GM12878 (cell line): ENCODE measurements around the gene P2RX1. TPM values are rescaled to one million over a fixed set of nuclear protein-coding genes. Genes with fewer than 3 reads are reported as not detected.
"Not testable (repeated sequence)": the region's sequence is repeated elsewhere in the genome, so short reads cannot be mapped to it uniquely, and the experiment has no call there.

ENCODE experiments used
- ATAC-seq: fragments of 200-7000 bp; cut with Tn5 transposase; 3 replicates; pipeline ENCODE4 v1.9.1; 2020; ENCODE audit warnings: mild to moderate bottlenecking, moderate library complexity
- BruUV-seq: library from RNA; stranded (reverse); fragments of 400-500 nt; replicated peaks from 2 replicates; lab custom pipeline; 2021; lab: Mats Ljungman, UMichigan
- CTCF ChIA-PET: fragments of 300-600 bp; sonication (Branson Sonifier 250); formaldehyde crosslinking; extraction: SDS; loops from one replicate; lab custom pipeline; 2021; ENCODE audit warnings: inconsistent platforms; lab: Yijun Ruan, JAX
- POLR2A ChIA-PET: fragments of 350-600 bp; formaldehyde crosslinking; extraction: SDS; loops from one replicate; lab custom pipeline; 2021; ENCODE audit warnings: inconsistent platforms; lab: Charles Lee
- RAD21 ChIA-PET: fragments of 300-600 bp; sonication (Branson Sonifier 250); formaldehyde crosslinking; loops from one replicate; lab custom pipeline; 2023; ENCODE audit warnings: antibody characterized with exemption; ENCODE audit not compliant: unreplicated experiment; lab: Charles Lee
- SMC1A ChIA-PET: fragments of 300-600 bp; sonication (Branson Sonifier 250); formaldehyde crosslinking; loops from one replicate; lab custom pipeline; 2023; ENCODE audit not compliant: unreplicated experiment, uncharacterized antibody; lab: Charles Lee
- DNase-seq: peaks from one replicate; pipeline ENCODE4 v3.0.0-alpha.2; 2011; ENCODE audit warnings: low read depth, low spot score
- FAIRE-seq: peaks from 3 replicates; lab custom pipeline; 2011; peaks lifted over from hg19 to GRCh38; lab: Jason Lieb, UNC
- H2AFZ ChIP-seq: 2 replicates; pipeline ENCODE4 v1.6.0; 2011; ENCODE audit warnings: low read depth, low read length, control low read depth; ENCODE audit not compliant: control insufficient read depth
- H3K27ac ChIP-seq: 2 replicates; pipeline ENCODE4 v1.5.1; 2011; ENCODE audit warnings: control low read depth; ENCODE audit not compliant: control insufficient read depth, insufficient read depth
- H3K27me3 ChIP-seq, 2 experiments: replicated peaks in 1 of 2; 2 replicates each; pipeline versions ENCODE4 v1.6.0 to v1.6.1; 2011; ENCODE audit warnings: low read length in 1 of 2; ENCODE audit not compliant: control insufficient read depth in 2 of 2, insufficient read depth in 2 of 2
- H3K36me3 ChIP-seq, 2 experiments: 2 replicates each; pipeline ENCODE4 v1.5.1; 2011; ENCODE audit warnings: low read length in 1 of 2; ENCODE audit not compliant: control insufficient read depth in 2 of 2, insufficient read depth in 2 of 2
- H3K4me1 ChIP-seq: 2 replicates; pipeline ENCODE4 v1.6.1; 2011; ENCODE audit warnings: mild to moderate bottlenecking, low read length, moderate library complexity, mixed read lengths; ENCODE audit not compliant: control insufficient read depth, insufficient read depth
- H3K4me2 ChIP-seq: 2 replicates; pipeline ENCODE4 v1.6.0; 2011; ENCODE audit warnings: control low read depth; ENCODE audit not compliant: control insufficient read depth, insufficient read depth
- H3K4me3 ChIP-seq: fragments of 200-600 bp; sonication (generic); 2 replicates; pipeline ENCODE4 v1.5.1; 2016
- H3K79me2 ChIP-seq: 2 replicates; pipeline ENCODE4 v1.6.0; 2011; ENCODE audit warnings: low read length; ENCODE audit not compliant: control insufficient read depth, insufficient read depth
- H3K9ac ChIP-seq: 2 replicates; pipeline ENCODE4 v1.8.0; 2011; ENCODE audit warnings: low read length, control low read depth, mixed read lengths; ENCODE audit not compliant: control insufficient read depth, insufficient read depth
- H3K9me3 ChIP-seq: replicated peaks from 3 replicates; pipeline ENCODE4 v1.5.1; 2011; ENCODE audit warnings: mild to moderate bottlenecking, low read length; ENCODE audit not compliant: control insufficient read depth, insufficient read depth
- H4K20me1 ChIP-seq: 2 replicates; pipeline ENCODE4 v1.6.0; 2011; ENCODE audit not compliant: control insufficient read depth, insufficient read depth
- ATF3 ChIP-seq: IDR thresholded peaks from 2 replicates; pipeline ENCODE4 v1.6.1; 2011; ENCODE audit warnings: low read depth, mild to moderate bottlenecking, low read length, moderate library complexity, borderline replicate concordance; ENCODE audit errors: extremely low read depth
- CREM ChIP-seq: IDR thresholded peaks from 2 replicates; pipeline ENCODE4 v1.6.1; 2014; ENCODE audit warnings: antibody characterized with exemption, low read depth
- FOXM1 ChIP-seq: IDR thresholded peaks from 2 replicates; pipeline ENCODE4 v1.6.1; 2012; ENCODE audit warnings: low read depth, mild to moderate bottlenecking, inconsistent platforms, low read length, moderate library complexity
- IRF3 ChIP-seq: fragments of 450-650 bp; IDR thresholded peaks from 2 replicates; pipeline ENCODE4 v1.6.1; 2014; ENCODE audit warnings: mild to moderate bottlenecking
- JUND ChIP-seq: IDR thresholded peaks from 2 replicates; pipeline ENCODE4 v1.6.1; 2012; ENCODE audit warnings: low read depth, mild to moderate bottlenecking, low read length, improper control_type of control experiment, moderate library complexity
- NFYA ChIP-seq: IDR thresholded peaks from 2 replicates; pipeline ENCODE4 v1.6.1; 2011; ENCODE audit warnings: low read depth, mild to moderate bottlenecking, low read length, improper control_type of control experiment, borderline replicate concordance
- NR2C2 ChIP-seq: IDR thresholded peaks from 2 replicates; pipeline ENCODE4 v1.6.1; 2011; ENCODE audit warnings: borderline replicate concordance, low read depth; ENCODE audit not compliant: control insufficient read depth, insufficient read length
- RB1 ChIP-seq: fragments of 450-650 bp; formaldehyde crosslinking; IDR thresholded peaks from 2 replicates; pipeline ENCODE4 v1.6.1; 2017; ENCODE audit warnings: mild to moderate bottlenecking, borderline replicate concordance
- SUPT20H ChIP-seq: IDR thresholded peaks from 2 replicates; pipeline ENCODE4 v1.6.1; 2011; ENCODE audit warnings: low read depth, mild to moderate bottlenecking, low read length, moderate library complexity, borderline replicate concordance; ENCODE audit not compliant: control insufficient read depth
- YY1 ChIP-seq: IDR thresholded peaks from 2 replicates; pipeline ENCODE4 v1.6.1; 2011; ENCODE audit warnings: low read depth, mild to moderate bottlenecking, low read length
- ZNF24 ChIP-seq: fragments of 450-650 bp; IDR thresholded peaks from 2 replicates; pipeline ENCODE4 v1.6.1; 2017; ENCODE audit warnings: antibody characterized with exemption, mild to moderate bottlenecking
- WGBS: methylation state at CpG from one replicate; pipeline ENCODE4 v1.1.6; 2016; ENCODE audit warnings: low lambda C conversion rate; ENCODE audit not compliant: insufficient replicate concordance, insufficient coverage; ENCODE audit errors: missing lambda C conversion rate; 5-methylcytosine and 5-hydroxymethylcytosine counted together
- in situ Hi-C: fragments of 300-500 bp; cut with MboI; formaldehyde crosslinking; loops from 9 replicates; pipeline ENCODE4 v1.14.3; 2018; ENCODE audit warnings: mixed read lengths
- intact Hi-C: fragments of 100-400 bp; cut with micrococcal nuclease; formaldehyde crosslinking; loops from one replicate; pipeline ENCODE4 v1.14.2; 2022; ENCODE audit not compliant: unreplicated experiment
- polyA plus RNA-seq, 11 experiments: library from polyadenylated mRNA; depleted of rRNA in 4 of 11; unstranded in 6 of 11; stranded (reverse) in 5 of 11; fragments of >200 nt; fragmentation: Nextera tagmentation in 4 of 11; fragmentation: Illumina TruSeq in 1 of 11; extraction: Ambion mirVana in 4 of 11; extraction: Trizol in 1 of 11; gene quantifications; 1 replicate in 1 of 11; 2 replicates in 10 of 11; pipeline versions ENCODE4 v1.2.1 to v1.2.3, GENCODE V29; 2011 to 2016; ENCODE audit warnings: inconsistent platforms in 2 of 11, missing spikeins in 2 of 11, low read depth in 1 of 11
- total RNA-seq, 4 experiments: library from RNA; depleted of rRNA in 3 of 4; stranded (reverse); fragments of >200 nt in 3 of 4; fragmentation: Illumina TruSeq in 1 of 4; extraction: Trizol in 1 of 4; gene quantifications; 2 replicates each; pipeline versions ENCODE4 v1.2.1 to v1.2.3, GENCODE V29; 2013 to 2021

P2RX1 gene
- total and polyA plus RNA-seq, 10 of the 15 experiments (the other 5 are each of a cell fraction or from before 2014, with no cell fraction given) = 0.12 to 6.2 (median 3.4) TPM

GRCh38 chr17:3859940-3860339, 56.3 kb downstream of the P2RX1 start (continued):
- TF ChIP-seq CREM (no peak), SUPT20H (no peak)

- SMC1A ChIA-PET = interaction anchor here (1.3 to 1.5 kb wide), 3 partner anchors 11 to 216 kb away, joined by 3 to 7 read pairs (median 3); partner anchors contain the start of gene NCBP3
- no peak for FAIRE-seq
These were observed 58.8 kb downstream of the P2RX1 start for GRCh38 chr17:3857261-3858105.

GRCh38 chr17:3854204-3854603, 62.1 kb downstream of the P2RX1 start:
- H3K27ac ChIP-seq, H3K79me2 ChIP-seq, H3K36me3 ChIP-seq, H3K4me3 ChIP-seq, H4K20me1 ChIP-seq, CTCF ChIA-PET, SMC1A ChIA-PET, in situ Hi-C loops, H3K27me3 ChIP-seq, BruUV-seq, ATAC-seq, RAD21 ChIA-PET, intact Hi-C loops, FAIRE-seq, H3K4me1 ChIP-seq, DNase-seq, H3K9ac ChIP-seq, H3K9me3 ChIP-seq, H2AFZ ChIP-seq, H3K4me2 ChIP-seq, POLR2A ChIA-PET: not testable (repeated sequence)
- 91% methylated on average over 9 of the region's 36 CpGs for WGBS

More at GRCh38 chr17:3857261-3858105, 58.8 kb downstream of the P2RX1 start:
- intact Hi-C loops (no loop called here), in situ Hi-C loops (no loop called here)
- H3K4me3 ChIP-seq = no peak overlapping the region
- ATAC-seq (no peak), DNase-seq (no peak)
- H3K27me3 ChIP-seq = no peaks in the 10 kb centered on the region; a peak in 1 of 4 replicates
- H4K20me1 ChIP-seq = no peaks in the 10 kb centered on the region
- H3K36me3 ChIP-seq = no peaks in the 10 kb centered on the region
- H3K27ac ChIP-seq = no peak overlapping the region
- no peak overlapping the region for H3K9ac ChIP-seq
- 23% methylated on average over 14 of the region's 16 CpGs for WGBS
- ChIA-PET CTCF (interaction anchor here (0.8 to 3.2 kb wide), 4 partner anchors 11 to 120 kb away, joined by 3 to 11 read pairs (median 8); partner anchors contain the start of gene NCBP3), RAD21 (interaction anchor here (1.3 kb wide), 1 partner anchor 30 kb away, joined by 5 read pairs; no protein-coding TSS in a partner anchor), POLR2A (interaction anchor here (0.5 to 1.1 kb wide), 2 partner anchors 95 to 120 kb away, joined by 4 to 5 read pairs; no protein-coding TSS in a partner anchor)
- TF ChIP-seq IRF3 (no peak), RB1 (no peak), FOXM1 (no peak), JUND (no peak), NFYA (no peak), YY1 (no peak), ZNF24 (no peak), ATF3 (no peak), NR2C2 (no peak)
- H2AFZ ChIP-seq = no peak overlapping the region
- H3K79me2 ChIP-seq = no peaks in the 10 kb centered on the region
- no TSS peak for BruUV-seq
- H3K4me2 ChIP-seq = no peak overlapping the region
- H3K9me3 ChIP-seq = no peaks in the 10 kb centered on the region
- H3K4me1 ChIP-seq = no peaks in the 10 kb centered on the region
